ENCODE results near the gene BICC1. TPM values are rescaled to one million over a fixed set of nuclear protein-coding genes. Genes with fewer than 3 reads are reported as not detected.

Gene BICC1
- total RNA-seq, 6 experiments from 2014 or later = 55.6 to 67.7 (median 64.8) TPM

DNA sequence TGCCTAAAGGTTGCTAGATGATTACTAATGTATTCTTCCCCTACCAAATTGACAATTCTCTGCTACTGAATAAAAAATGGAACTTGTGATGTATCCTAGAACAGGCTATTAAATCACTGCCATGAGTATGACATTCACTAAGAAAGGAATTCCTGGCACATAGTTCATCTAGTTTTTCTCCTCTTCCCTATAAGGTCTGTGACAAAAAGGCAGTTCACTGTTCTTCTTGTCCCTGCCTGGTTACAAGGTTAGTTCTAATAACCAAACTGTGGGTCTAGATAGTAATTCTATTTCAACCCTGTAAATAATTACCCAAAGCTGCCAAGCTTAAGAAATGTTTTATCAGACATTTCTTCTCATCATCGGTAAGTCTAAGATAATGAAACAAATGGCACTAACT lies 245.6 kb downstream of the BICC1 start:
- H3K27me3 Mint-ChIP-seq (ENCODE audit: insufficient read depth) = no peaks in the 10 kb centered on the region; the same call in 1 of the 2 replicates
- no peaks in the 10 kb centered on the region; the same call in 1 of the 2 replicates for H3K36me3 Mint-ChIP-seq (ENCODE audit: low read depth)
- H3K4me1 Mint-ChIP-seq (ENCODE audit: low read depth) = peaks cover 52% of the 10 kb centered on the region

DNA sequence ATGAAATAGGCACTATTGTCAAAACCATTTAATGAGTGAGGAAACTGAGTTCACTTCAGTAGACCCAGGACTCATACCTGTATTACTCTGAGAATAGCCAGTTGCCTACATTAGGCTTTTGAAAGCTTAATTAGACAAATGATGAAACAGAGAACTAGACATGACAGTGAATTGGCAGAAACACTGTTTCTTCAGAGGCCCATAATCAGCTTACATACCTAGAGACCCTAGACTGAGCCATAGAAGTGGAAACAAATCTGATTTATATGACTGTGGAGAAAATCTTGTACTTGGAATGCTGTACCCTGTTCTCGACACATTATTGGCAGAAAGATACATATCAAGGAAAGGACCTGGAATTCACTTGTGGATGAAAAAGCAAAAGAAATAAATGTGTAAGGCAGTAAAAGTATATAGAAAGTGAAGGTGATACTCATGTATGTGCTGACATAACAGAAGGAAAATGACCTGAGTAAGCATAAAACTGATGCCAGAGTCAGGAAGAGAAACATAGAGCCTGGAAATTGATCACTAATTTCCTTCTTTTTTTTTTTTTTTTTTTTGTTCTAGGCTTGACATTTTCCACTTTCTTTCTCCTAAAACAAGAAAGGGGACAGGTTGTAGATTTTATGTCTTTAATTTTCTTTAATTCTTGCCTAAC lies 251.5 kb downstream of the BICC1 start:
- no peaks in the 10 kb centered on the region; the same call in 1 of the 2 replicates for H3K4me1 Mint-ChIP-seq (ENCODE audit: low read depth)
- no peak overlapping the region for H3K4me3 Mint-ChIP-seq
- no peak overlapping the region for H3K27ac Mint-ChIP-seq
- H3K27me3 Mint-ChIP-seq (ENCODE audit: insufficient read depth) = peaks cover 4% of the 10 kb centered on the region; the same call in 1 of the 2 replicates
- TF ChIP-seq CTCF (IDR thresholded peaks at IDR 0.05) = no peak
- H3K36me3 Mint-ChIP-seq (ENCODE audit: low read depth) = peaks cover 22% of the 10 kb centered on the region
- H3K9me3 Mint-ChIP-seq = no peaks in the 10 kb centered on the region
- DNase-seq = no peak

More for the DNA sequence above, 245.6 kb downstream of the BICC1 start:
- H3K27ac Mint-ChIP-seq = peak overlapping the region; percentile 51
- H3K9me3 Mint-ChIP-seq = no peaks in the 10 kb centered on the region
- peak; percentile 42 for DNase-seq
- no peak for TF ChIP-seq CTCF (IDR thresholded peaks at IDR 0.05)
- H3K4me3 Mint-ChIP-seq = no peak overlapping the region

DNA sequence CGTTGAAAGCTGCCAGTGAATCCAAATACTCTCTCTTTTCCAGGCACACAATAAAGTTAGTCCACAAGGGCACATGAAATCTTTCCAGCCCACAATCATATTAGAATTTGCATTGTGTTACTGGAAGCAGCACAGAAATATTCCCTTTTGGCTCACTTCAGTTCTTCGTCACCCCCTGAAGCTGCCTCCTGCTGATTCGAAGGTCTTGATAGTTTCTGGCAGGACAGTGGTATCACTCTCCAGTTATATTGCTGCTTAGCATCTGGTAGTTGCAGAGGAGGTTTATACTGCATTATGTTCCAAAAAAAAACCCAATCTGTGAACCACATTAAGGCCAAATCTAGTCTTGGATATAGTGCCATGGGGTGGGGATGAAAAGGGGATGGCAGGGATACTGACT lies 253.2 kb downstream of the BICC1 start:
- TF ChIP-seq CTCF (IDR thresholded peaks at IDR 0.05) = no peak
- H3K9me3 Mint-ChIP-seq = no peaks in the 10 kb centered on the region
- no peak for DNase-seq
- no peak overlapping the region for H3K27ac Mint-ChIP-seq
- H3K4me3 Mint-ChIP-seq = no peak overlapping the region
- H3K4me1 Mint-ChIP-seq (ENCODE audit: low read depth) = peaks cover 2% of the 10 kb centered on the region
- peaks cover 22% of the 10 kb centered on the region for H3K36me3 Mint-ChIP-seq (ENCODE audit: low read depth)
- H3K27me3 Mint-ChIP-seq (ENCODE audit: insufficient read depth) = peaks cover 4% of the 10 kb centered on the region; the same call in 1 of the 2 replicates

DNA sequence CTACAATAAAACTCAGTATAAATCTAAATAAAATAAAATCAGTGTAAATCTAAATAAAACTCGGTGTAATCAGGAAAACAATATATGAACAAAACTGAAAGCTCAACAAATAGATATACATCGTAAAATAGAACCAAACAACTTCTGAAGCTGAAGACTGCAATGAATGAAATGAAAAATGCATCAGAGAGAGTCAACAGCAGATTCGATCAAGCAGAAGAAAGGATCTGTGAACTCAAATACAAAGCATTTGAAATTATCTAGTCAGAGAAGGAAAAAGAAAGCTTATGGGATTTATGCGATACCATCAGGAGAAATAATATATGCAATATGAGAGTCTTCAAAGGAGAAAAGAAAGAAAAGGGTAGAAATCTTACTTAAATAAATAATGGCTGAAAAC lies 255.0 kb downstream of the BICC1 start:
- Mint-ChIP-seq H3K4me3 (no peak overlapping the region), H3K9me3 (no peaks in the 10 kb centered on the region), H3K27me3 (ENCODE audit: insufficient read depth) (peaks cover 5% of the 10 kb centered on the region; the same call in 1 of the 2 replicates), H3K27ac (no peak overlapping the region), H3K4me1 (ENCODE audit: low read depth) (peaks cover 17% of the 10 kb centered on the region), H3K36me3 (ENCODE audit: low read depth) (peaks cover 22% of the 10 kb centered on the region)
- DNase-seq = no peak
- TF ChIP-seq CTCF (IDR thresholded peaks at IDR 0.05) = no peak

GRCh38 chr10:58771863-58772262 lies 259.2 kb downstream of the BICC1 start:
- no peak for TF ChIP-seq CTCF (IDR thresholded peaks at IDR 0.05)
- Mint-ChIP-seq H3K27ac (no peak overlapping the region; the same call in 1 of the 2 replicates), H3K9me3 (no peaks in the 10 kb centered on the region), H3K4me3 (no peak overlapping the region), H3K4me1 (ENCODE audit: low read depth) (peaks cover 53% of the 10 kb centered on the region), H3K27me3 (ENCODE audit: insufficient read depth) (peaks cover 10% of the 10 kb centered on the region; the same call in 1 of the 2 replicates), H3K36me3 (ENCODE audit: low read depth) (peaks cover 10% of the 10 kb centered on the region)
- no peak for DNase-seq
